HepG2 (cell line): ENCODE data around the gene PDCL3. TPM values are rescaled to one million over a fixed set of nuclear protein-coding genes. Genes with fewer than 3 reads are reported as not detected.

Source experiments
- ATAC-seq: fragments of 200-7000 bp; cut with Tn5 transposase; 3 replicates; pipeline ENCODE4 v1.9.1; 2020; ENCODE audit warnings: mild to moderate bottlenecking, moderate library complexity
- BruUV-seq: library from RNA; stranded (reverse); fragments of 400-500 nt; replicated peaks from 2 replicates; lab custom pipeline; 2021; lab: Mats Ljungman, UMichigan
- CTCF ChIA-PET: fragments of 300-600 bp; formaldehyde crosslinking; extraction: SDS; loops from one replicate; lab custom pipeline; 2021; ENCODE audit warnings: low total read pairs, inconsistent platforms, low intra/inter-chr PET ratio; lab: Yijun Ruan, JAX
- POLR2A ChIA-PET: fragments of 350-600 bp; sonication (Branson Sonifier 250); formaldehyde crosslinking; loops from one replicate; lab custom pipeline; 2020; ENCODE audit warnings: antibody characterized with exemption, inconsistent platforms; lab: Yijun Ruan, JAX
- DNase-seq: peaks from one replicate; pipeline ENCODE4 v3.0.0-alpha.2; 2015; ENCODE audit warnings: low spot score
- FAIRE-seq: peaks from 3 replicates; lab custom pipeline; 2011; peaks lifted over from hg19 to GRCh38; lab: Jason Lieb, UNC
- H2AFZ ChIP-seq: one replicate; pipeline ENCODE4 v1.6.1; 2011; ENCODE audit warnings: low read length, inconsistent platforms
- H3K27ac ChIP-seq: fragments of 300-600 bp; 3 replicates; pipeline ENCODE4 v1.8.0; 2011; ENCODE audit warnings: mixed run types, mild to moderate bottlenecking, mixed read lengths, low read length, inconsistent platforms; ENCODE audit not compliant: insufficient read depth; ENCODE audit errors: extremely low read length
- H3K27me3 ChIP-seq, 2 experiments: fragments of 200-600 bp in 1 of 2; 2 replicates in 1 of 2; 3 replicates in 1 of 2; pipeline versions ENCODE4 v1.6.0 to v1.8.0; 2011; ENCODE audit warnings: low read length in 2 of 2, mild to moderate bottlenecking in 2 of 2, moderate library complexity in 2 of 2, inconsistent platforms in 1 of 2; ENCODE audit not compliant: insufficient read depth in 2 of 2, control insufficient read depth in 1 of 2
- H3K36me3 ChIP-seq, 2 experiments: fragments of 200-600 bp in 1 of 2; replicated peaks in 1 of 2; 2 replicates in 1 of 2; 3 replicates in 1 of 2; pipeline versions ENCODE4 v1.5.1 to v1.8.0; 2011; ENCODE audit warnings: low read length in 2 of 2, inconsistent platforms in 1 of 2; ENCODE audit not compliant: insufficient read depth in 2 of 2, control insufficient read depth in 1 of 2
- H3K4me1 ChIP-seq: 2 replicates; pipeline ENCODE4 v1.5.1; 2012; ENCODE audit warnings: low read length, inconsistent platforms; ENCODE audit not compliant: insufficient read depth
- H3K4me2 ChIP-seq: 2 replicates; pipeline ENCODE4 v1.6.0; 2011; ENCODE audit warnings: low read depth, low read length, inconsistent platforms
- H3K4me3 ChIP-seq, 3 experiments: fragments of 200-600 bp in 1 of 3; sonication (generic), shearing (Covaris generic) in 1 of 3; replicated peaks in 1 of 3; 2 replicates each; pipeline ENCODE4 v1.5.1; 2011 to 2016; ENCODE audit warnings: low read length in 3 of 3, inconsistent platforms in 2 of 3, low read depth in 2 of 3, mild to moderate bottlenecking in 2 of 3, control low read depth in 1 of 3, mixed read lengths in 1 of 3; ENCODE audit not compliant: insufficient read depth in 1 of 3
- H3K79me2 ChIP-seq: one replicate; pipeline ENCODE4 v1.6.1; 2011; ENCODE audit warnings: low read length, inconsistent platforms; ENCODE audit not compliant: insufficient read depth
- H3K9ac ChIP-seq: 2 replicates; pipeline ENCODE4 v1.6.0; 2011; ENCODE audit warnings: mild to moderate bottlenecking, low read depth, low read length, inconsistent platforms; ENCODE audit not compliant: insufficient read depth
- H3K9me3 ChIP-seq: 2 replicates; pipeline ENCODE4 v1.5.1; 2012; ENCODE audit warnings: mild to moderate bottlenecking, low read length
- H4K20me1 ChIP-seq: 2 replicates; pipeline ENCODE4 v1.6.0; 2011; ENCODE audit warnings: inconsistent platforms, mild to moderate bottlenecking, low read length, moderate library complexity; ENCODE audit not compliant: insufficient read depth
- CERS6 ChIP-seq: sonication (generic); formaldehyde crosslinking; IDR thresholded peaks from 2 replicates; pipeline ENCODE4 v1.5.0; 2020; ENCODE audit warnings: missing genetic modification reagents
- ESRRA ChIP-seq: sonication (generic); formaldehyde crosslinking; IDR thresholded peaks from 2 replicates; pipeline ENCODE4 v1.5.1; 2020; ENCODE audit warnings: mild to moderate bottlenecking, low read depth, missing genetic modification reagents
- ETV6 ChIP-seq: sonication (generic); formaldehyde crosslinking; conservative IDR thresholded peaks from 2 replicates; pipeline ENCODE4 v1.4.0; 2020; ENCODE audit warnings: missing genetic modification reagents
- HNF1A ChIP-seq, 2 experiments: sonication (generic) in 1 of 2; formaldehyde crosslinking in 1 of 2; IDR thresholded peaks; 2 replicates each; pipeline versions ENCODE4 v1.4.0 to v1.6.1; 2016 to 2020; ENCODE audit warnings: borderline replicate concordance in 1 of 2, low read depth in 1 of 2, mild to moderate bottlenecking in 1 of 2, missing genetic modification reagents in 1 of 2
- HNRNPUL1 ChIP-seq: fragments of 200-400 bp; formaldehyde crosslinking; IDR thresholded peaks from 2 replicates; pipeline ENCODE4 v1.6.1; 2017; ENCODE audit warnings: low read depth, mild to moderate bottlenecking, low read length, moderate library complexity
- KAT8 ChIP-seq: IDR thresholded peaks from 2 replicates; pipeline ENCODE4 v1.6.1; 2016; ENCODE audit warnings: missing genetic modification reagents, missing compliant biosample characterization
- KDM1A ChIP-seq: IDR thresholded peaks from 2 replicates; pipeline ENCODE4 v1.6.1; 2016; ENCODE audit warnings: missing compliant biosample characterization
- KDM6A ChIP-seq: IDR thresholded peaks from 2 replicates; pipeline ENCODE4 v1.6.1; 2016; ENCODE audit warnings: low read depth
- KLF6 ChIP-seq: IDR thresholded peaks from 2 replicates; pipeline ENCODE4 v1.8.0; 2016; ENCODE audit warnings: missing biosample characterization, missing genetic modification reagents
- NBN ChIP-seq: fragments of 450-650 bp; conservative IDR thresholded peaks from 2 replicates; pipeline ENCODE4 v1.6.1; 2017
- PCBP1 ChIP-seq: fragments of 200-400 bp; formaldehyde crosslinking; IDR thresholded peaks from 2 replicates; pipeline ENCODE4 v1.6.1; 2017; ENCODE audit warnings: mild to moderate bottlenecking, low read depth, low read length, borderline replicate concordance
- TAF1 ChIP-seq: sonication (generic); formaldehyde crosslinking; IDR thresholded peaks from 2 replicates; pipeline ENCODE4 v1.4.0; 2020; ENCODE audit warnings: missing genetic modification reagents
- ZNF10 ChIP-seq: sonication (generic); formaldehyde crosslinking; IDR thresholded peaks from 2 replicates; pipeline ENCODE4 v1.4.0; 2020; ENCODE audit warnings: mild to moderate bottlenecking, low read depth, missing genetic modification reagents, borderline replicate concordance
- ZNF550 ChIP-seq: sonication (generic); formaldehyde crosslinking; IDR thresholded peaks from 2 replicates; pipeline ENCODE4 v1.4.0; 2020; ENCODE audit warnings: mild to moderate bottlenecking, missing genetic modification reagents, borderline replicate concordance
- ZNF629 ChIP-seq: sonication (generic); formaldehyde crosslinking; conservative IDR thresholded peaks from 2 replicates; pipeline ENCODE4 v1.5.0; 2020; ENCODE audit warnings: missing genetic modification reagents
- ZNF670 ChIP-seq: sonication (generic); formaldehyde crosslinking; IDR thresholded peaks from 2 replicates; pipeline ENCODE4 v1.8.0; 2022; ENCODE audit warnings: mild to moderate bottlenecking, missing genetic modification reagents, borderline replicate concordance
- ZNF674 ChIP-seq: sonication (generic); formaldehyde crosslinking; IDR thresholded peaks from 2 replicates; pipeline ENCODE4 v1.5.0; 2020; ENCODE audit warnings: low read depth, mild to moderate bottlenecking, missing genetic modification reagents
- ZNF780A ChIP-seq: sonication (generic); formaldehyde crosslinking; IDR thresholded peaks from 2 replicates; pipeline ENCODE4 v1.8.0; 2022; ENCODE audit warnings: mild to moderate bottlenecking, missing genetic modification reagents, moderate library complexity
- WGBS: methylation state at CpG from one replicate; pipeline ENCODE4 v1.1.6; 2017; ENCODE audit warnings: low lambda C conversion rate; 5-methylcytosine and 5-hydroxymethylcytosine counted together
- in situ Hi-C: cut with HindIII; loops from 2 replicates; pipeline ENCODE4 v1.10.0; 2017; ENCODE audit warnings: low pct_unique_long_range_greater_than_20kb; ENCODE audit not compliant: extremely low pct_ligation_motif_present
- intact Hi-C: fragments of 100-400 bp; cut with micrococcal nuclease; formaldehyde crosslinking; loops from one replicate; pipeline ENCODE4 v1.10.0; 2022; ENCODE audit not compliant: unreplicated experiment
- polyA plus RNA-seq, 8 experiments: library from polyadenylated mRNA; depleted of rRNA in 3 of 8; stranded (reverse) in 7 of 8; unstranded in 1 of 8; fragments of >200 nt; fragmentation: Illumina TruSeq in 4 of 8; extraction: Trizol in 4 of 8; gene quantifications; 2 replicates each; pipeline versions ENCODE4 v1.2.1 to v1.2.3, GENCODE V29; 2011 to 2016; ENCODE audit warnings: low read depth in 4 of 8, missing spikeins in 1 of 8, mixed read lengths in 1 of 8; ENCODE audit not compliant: insufficient read depth in 1 of 8
- total RNA-seq, 5 experiments: library from RNA; depleted of rRNA; stranded (reverse); fragments of >200 nt; fragmentation: Illumina TruSeq; extraction: Trizol; gene quantifications; 2 replicates each; pipeline ENCODE4 v1.2.3, GENCODE V29; 2016; ENCODE audit warnings: low read depth in 1 of 5

PDCL3 gene
- total and polyA plus RNA-seq, 2 of the 13 experiments (the other 11 are each of a cell fraction or from before 2014, with no cell fraction given), result 14.4 to 24.4 TPM

DNA sequence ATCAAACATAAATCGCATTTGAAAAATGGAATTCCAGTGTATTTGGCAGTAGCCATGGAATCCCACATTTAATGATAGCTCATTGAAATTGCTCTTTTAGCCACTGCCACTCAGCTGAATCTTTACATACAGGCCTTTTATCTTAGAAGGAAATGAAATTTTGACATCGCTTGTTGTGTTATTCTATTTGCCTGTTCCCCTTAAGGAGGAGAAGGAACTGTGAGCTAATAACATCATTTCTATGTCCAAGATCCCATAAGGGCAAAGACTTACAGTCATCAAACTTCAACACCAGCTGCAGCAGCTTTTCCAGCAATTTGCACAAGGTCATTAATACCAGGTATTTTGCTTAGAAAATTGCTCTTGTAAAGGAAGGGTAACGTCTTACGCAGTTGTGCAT, 6.0 kb upstream of the PDCL3 start:
- ATAC-seq, result no peak
- CTCF ChIA-PET, result no interaction called here
- WGBS, result 64% methylated on average over 4 of the region's 4 CpGs

DNA sequence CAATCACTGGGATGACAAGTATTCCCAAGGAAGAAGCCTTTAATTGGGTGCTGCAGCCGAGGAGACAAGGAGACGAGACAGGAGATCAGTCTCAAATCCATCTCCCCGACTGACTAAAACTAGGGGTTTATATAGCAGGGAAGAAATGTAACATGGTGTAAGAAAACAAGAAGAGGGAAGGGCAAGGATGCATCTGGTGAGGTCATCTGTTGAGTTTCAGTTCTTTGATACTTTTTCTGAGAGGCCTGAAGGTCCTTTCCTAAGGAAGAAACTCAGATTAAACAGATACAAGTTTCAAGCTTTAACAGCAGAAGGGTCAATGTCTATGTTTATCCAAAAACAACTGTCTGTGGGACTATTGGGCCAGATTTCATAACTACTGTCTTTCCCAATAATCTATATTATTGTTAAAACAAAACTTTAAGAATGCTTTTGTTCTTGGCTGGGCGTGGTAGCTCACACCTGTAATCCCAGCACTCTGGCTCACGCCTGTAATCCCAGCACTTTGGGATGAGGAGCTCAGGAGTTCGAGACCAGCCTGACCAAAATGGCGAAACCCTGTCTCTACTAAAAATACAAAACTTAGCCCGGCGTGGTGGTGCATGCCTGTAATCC, 2.5 kb upstream of the PDCL3 start:
- in situ Hi-C loops, result no loop called here
- Histone ChIP-seq H3K4me1 (peaks cover 36% of the 10 kb centered on the region), H3K9ac (no peak overlapping the region), H3K9me3 (no peaks in the 10 kb centered on the region), H3K4me2 (no peak overlapping the region), H2AFZ (no peak overlapping the region), H3K4me3 (no peak overlapping the region), H3K79me2 (peaks cover 14% of the 10 kb centered on the region), H4K20me1 (no peaks in the 10 kb centered on the region), H3K27ac (no peak overlapping the region), H3K27me3 (no peaks in the 10 kb centered on the region; a peak in 1 of 5 replicates), H3K36me3 (no peaks in the 10 kb centered on the region)
- 54% methylated on average over 9 of the region's 9 CpGs for WGBS
- intact Hi-C loops, result loop anchor here (5.0 kb wide), 1 partner anchor 143 kb away; the partner anchor contains the start of gene CHST10
- ChIA-PET POLR2A (no interaction called here), CTCF (no interaction called here)
- FAIRE-seq, result no peak
- DNase-seq, result no peak
- BruUV-seq, result no TSS peak
- ATAC-seq, result no peak
- TF ChIP-seq ZNF670 (CRISPR knock-in tag), result no peak
- TF ChIP-seq ZNF550 (CRISPR knock-in tag), result no peak
- TF ChIP-seq KLF6 (CRISPR knock-in tag), result no peak
- TF ChIP-seq HNF1A (IDR thresholded peaks at IDR 0.05; ENCODE audit: low read depth), result no peak
- TF ChIP-seq HNF1A (CRISPR knock-in tag; IDR thresholded peaks at IDR 0.05; ENCODE audit: borderline replicate concordance), result no peak

More for the DNA sequence above, 6.0 kb upstream of the PDCL3 start:
- Histone ChIP-seq H3K9me3 (no peaks in the 10 kb centered on the region), H3K79me2 (no peaks in the 10 kb centered on the region), H3K27ac (no peak overlapping the region), H4K20me1 (no peaks in the 10 kb centered on the region), H3K36me3 (no peaks in the 10 kb centered on the region), H3K4me1 (peaks cover 17% of the 10 kb centered on the region), H2AFZ (no peak overlapping the region), H3K4me2 (no peak overlapping the region), H3K9ac (no peak overlapping the region)
- POLR2A ChIA-PET, result no interaction called here
- in situ Hi-C loops (no loop called here), intact Hi-C loops (no loop called here)
- DNase-seq, result no peak
- FAIRE-seq, result no peak
- TF ChIP-seq TAF1 (no peak), ZNF10 (CRISPR knock-in tag) (no peak), ZNF629 (CRISPR knock-in tag) (no peak), CERS6 (CRISPR knock-in tag) (no peak), ZNF780A (no peak), HNRNPUL1 (no peak), KDM6A (no peak), ETV6 (CRISPR knock-in tag) (no peak), NBN (no peak), ESRRA (CRISPR knock-in tag) (no peak), KAT8 (CRISPR knock-in tag) (no peak), PCBP1 (no peak), ZNF674 (CRISPR knock-in tag) (no peak), KDM1A (CRISPR knock-in tag) (no peak)
- TF ChIP-seq, all 625 proteins: peak for 0
- H3K27me3 ChIP-seq, result peaks cover 0 to 9% of the 10 kb centered on the region in 2 experiments; a peak in 1 of 5 replicates
- H3K4me3 ChIP-seq, result no peak overlapping the region
- BruUV-seq, result no TSS peak
